GM18526 (cell line): ENCODE measurements around the gene CFAP90.

Source experiments
- POLR2A ChIP-seq: IDR thresholded peaks from 3 replicates; pipeline ENCODE4 v1.6.1; 2011; ENCODE audit not compliant: insufficient read length; ENCODE audit errors: extremely low read depth

CFAP90 gene

DNA sequence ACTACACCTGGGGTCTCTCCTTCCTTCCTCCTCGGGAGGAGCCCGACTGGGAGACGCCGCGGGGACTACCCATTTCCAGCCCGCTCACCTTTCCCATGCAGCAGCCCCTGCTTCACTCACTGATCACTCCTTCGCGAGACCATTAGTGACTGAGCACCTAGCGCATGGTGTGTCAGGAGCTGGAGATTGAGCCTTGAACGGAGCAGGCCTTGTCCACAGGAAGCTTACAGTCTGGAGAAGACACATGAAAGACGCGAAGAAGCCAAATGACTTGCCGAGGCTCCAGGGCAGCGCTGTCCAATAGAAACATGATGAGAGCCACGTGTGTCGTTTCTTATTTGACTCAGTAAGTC lies 283 bp upstream of the CFAP90 start:
- no peak for TF ChIP-seq POLR2A

DNA sequence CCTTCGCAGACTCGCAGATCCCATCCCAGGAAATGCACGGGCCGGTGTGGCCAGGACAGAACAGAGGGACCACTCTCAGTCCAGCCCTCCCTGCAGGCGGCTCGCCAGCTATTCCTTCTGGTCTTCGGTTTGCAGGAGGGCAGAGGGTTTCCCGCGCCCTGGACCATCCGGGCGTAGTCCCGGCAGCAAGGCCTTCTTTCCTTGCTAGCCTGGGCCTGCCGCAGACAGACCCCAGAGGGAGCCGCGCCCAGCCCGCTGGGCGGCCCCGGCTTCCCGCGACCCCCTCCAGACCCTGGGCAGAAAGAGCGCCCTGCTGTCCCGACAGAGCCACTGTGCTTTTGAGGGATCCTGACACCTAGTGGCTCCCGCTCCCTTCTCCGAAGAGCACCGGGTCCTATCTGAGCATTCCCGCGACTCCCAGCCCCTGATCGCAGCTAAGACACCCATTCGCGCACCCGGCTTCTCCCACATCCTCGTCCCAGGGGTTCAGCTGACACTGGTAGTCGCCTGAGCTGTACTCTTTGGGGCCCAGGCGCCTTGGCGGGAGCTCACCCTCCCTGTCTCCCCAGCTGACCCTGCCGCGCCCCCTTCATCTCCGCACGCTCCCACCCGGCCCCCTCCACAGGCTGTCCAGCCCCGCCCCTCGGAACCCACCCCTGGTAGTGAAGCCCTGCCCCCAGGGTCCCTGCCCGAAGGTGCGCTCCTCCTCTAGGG lies 1.1 kb downstream of the CFAP90 start:
- TF ChIP-seq POLR2A, result no peak

DNA sequence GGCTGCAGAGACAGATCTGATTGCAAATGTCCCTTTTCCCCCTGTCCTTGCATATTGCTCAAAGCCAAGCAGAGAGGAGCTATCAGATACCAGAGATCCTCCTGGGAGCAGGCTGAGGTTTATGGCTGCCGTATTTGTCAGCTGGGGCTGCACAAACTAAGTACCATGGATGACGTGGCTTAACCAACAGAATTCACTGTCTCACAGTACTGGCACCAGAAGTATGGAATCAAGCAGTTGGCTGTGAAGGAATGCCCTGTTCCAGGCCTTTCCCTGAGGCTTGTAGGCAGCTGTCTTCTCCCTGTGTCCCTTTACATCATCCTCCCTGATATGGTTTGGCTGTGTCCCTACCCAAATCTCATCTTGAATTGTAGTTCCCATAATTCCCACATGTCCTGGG lies 2.6 kb downstream of the CFAP90 start:
- TF ChIP-seq POLR2A, result no peak

DNA sequence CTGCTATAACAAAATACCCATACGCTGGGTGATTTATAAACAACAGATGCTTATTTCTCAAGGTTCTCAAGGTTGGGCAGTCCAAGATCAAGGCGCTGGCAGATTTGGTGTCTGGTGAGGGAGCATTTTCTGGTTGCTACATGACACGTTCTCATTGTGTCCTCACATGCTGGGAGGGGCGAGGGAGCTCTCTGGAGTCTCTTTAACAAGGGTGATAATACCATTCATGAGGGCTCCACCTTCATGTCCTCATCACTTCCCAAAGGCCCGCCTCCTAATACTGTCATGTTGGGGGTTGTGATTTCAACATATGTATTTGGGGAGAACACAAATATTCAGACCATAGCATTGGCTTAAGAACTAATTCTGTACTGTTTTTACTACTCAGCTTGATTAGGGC lies 4.6 kb downstream of the CFAP90 start:
- no peak for TF ChIP-seq POLR2A

DNA sequence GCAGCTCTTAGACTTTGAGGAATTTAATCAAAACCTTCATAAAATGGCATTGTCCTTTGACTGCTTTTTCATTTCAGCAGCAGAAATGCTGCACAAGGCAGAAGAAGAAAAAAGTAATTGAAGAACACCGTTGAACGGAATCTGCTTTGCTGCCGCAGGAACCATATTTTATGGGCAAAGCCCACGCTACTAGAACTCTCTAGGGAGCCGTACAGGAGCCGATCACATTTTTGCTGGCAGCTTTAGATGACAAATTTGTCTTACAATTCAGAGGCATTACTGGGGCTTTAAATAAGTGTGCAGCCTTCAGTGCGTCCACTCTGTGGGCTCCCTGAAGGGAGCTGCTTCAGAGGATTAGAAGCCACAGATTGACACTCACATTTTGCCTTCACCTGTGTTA lies 5.4 kb downstream of the CFAP90 start:
- no peak for TF ChIP-seq POLR2A

DNA sequence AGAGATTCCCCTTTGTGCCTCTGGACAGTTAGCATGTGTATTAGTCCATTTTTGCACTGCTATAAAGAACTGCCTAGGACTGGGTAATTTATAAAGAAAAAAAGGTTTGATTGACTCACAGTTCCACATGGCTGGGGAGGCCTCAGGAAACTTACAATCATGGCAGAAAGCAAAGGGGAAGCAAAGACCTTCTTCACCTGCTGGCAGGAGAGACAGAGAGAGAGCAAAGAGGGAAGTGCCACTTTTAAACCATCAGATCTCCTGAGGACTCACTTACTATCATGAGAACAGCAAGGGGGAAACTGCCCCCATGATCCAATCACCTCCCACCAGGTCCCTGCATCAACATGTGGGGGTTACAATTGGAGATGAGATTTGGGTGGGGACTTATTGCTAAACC lies 6.0 kb downstream of the CFAP90 start:
- no peak for TF ChIP-seq POLR2A

DNA sequence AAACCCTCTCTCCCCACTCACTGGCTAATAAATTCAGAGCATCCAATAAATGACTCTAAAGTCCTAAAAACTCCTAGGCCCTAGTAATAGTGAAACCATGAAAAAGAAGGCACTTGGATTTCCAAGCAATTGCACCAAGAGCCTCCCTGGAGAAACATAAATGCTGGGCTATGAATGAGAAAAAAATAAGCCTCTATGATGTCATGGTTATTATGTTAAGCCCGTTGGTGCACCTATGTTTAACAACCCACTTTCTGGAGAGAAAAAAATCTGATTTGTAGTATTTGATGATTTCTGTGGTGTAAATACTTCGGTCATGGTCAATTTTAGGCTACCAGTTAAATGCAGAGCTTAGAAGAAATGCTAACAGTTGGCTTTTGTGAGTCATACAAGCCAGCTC lies 8.4 kb downstream of the CFAP90 start:
- TF ChIP-seq POLR2A, result no peak

DNA sequence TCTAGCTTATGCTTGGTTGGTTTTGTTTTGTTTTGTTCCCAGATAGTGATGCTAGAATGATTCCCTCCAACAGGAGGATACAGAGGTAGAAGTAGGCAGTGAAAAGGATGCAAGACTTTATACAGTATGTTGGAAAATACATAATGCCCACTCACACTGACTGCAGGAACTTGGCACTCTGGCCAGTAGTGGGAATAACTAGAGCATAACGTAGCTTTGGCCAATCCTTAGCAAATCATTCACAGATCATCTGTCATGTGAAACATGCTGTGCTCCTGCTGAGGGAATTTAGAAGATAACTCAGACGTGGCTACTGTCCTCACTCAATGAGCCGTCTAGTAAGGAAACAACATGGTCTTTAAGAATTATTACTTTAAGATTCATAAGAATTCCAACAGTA lies 13.5 kb downstream of the CFAP90 start:
- TF ChIP-seq POLR2A, result no peak

DNA sequence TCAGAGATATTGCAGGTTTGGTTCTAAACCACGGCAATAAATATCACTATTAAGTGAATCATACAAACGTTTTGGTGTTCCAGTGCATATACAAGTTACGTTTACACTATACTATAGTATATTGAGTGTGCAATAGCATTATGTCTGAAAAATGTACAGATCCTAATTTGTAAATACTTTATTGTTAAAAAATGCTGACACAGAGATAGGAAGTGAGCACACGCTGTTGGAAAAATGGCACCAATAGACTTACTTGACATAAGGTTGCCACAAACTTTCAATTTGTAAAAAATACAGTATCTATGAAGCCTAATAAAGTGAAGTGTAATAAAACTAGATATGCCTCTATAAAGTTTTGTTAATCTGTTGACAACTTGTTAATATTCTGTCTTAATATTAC lies 16.0 kb downstream of the CFAP90 start:
- TF ChIP-seq POLR2A, result no peak

DNA sequence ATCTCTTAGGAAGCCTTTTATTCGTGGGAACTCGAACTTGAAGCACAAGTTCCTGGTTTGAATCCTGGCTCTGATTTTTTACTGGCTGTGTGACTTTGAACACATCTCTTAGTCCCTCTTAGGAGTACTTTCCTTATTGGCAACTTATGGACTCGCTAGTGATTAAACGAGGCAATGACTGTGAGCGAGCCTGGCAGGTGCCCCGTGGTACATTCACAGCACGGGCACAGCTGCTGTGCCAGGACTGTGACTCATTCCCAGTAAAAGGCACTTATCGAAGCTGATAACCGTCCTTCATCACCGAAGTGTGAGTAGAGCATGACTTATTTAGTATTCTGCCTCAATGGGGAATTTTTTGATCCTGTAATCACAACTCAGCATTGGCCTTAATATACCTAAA lies 22.7 kb downstream of the CFAP90 start:
- no peak for TF ChIP-seq POLR2A

DNA sequence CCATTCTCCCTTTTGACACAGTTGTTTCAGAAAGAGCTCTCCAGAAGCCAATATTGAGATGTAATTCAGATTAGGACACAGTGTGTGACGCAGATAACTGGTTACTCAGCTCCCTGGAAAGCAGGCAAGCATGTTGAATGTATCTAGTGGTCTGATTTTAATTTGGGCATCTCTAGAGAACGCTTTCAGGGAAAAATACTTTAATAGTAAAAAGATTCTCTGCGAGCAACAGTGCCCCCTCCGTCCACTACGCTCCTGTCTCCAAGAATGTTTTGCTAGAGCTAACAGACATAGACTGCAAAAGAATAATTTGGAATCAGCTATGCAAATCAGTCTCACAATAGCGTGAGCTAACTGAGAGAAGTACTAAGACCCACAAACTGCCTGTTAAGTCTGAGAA lies 23.3 kb downstream of the CFAP90 start:
- TF ChIP-seq POLR2A, result no peak

DNA sequence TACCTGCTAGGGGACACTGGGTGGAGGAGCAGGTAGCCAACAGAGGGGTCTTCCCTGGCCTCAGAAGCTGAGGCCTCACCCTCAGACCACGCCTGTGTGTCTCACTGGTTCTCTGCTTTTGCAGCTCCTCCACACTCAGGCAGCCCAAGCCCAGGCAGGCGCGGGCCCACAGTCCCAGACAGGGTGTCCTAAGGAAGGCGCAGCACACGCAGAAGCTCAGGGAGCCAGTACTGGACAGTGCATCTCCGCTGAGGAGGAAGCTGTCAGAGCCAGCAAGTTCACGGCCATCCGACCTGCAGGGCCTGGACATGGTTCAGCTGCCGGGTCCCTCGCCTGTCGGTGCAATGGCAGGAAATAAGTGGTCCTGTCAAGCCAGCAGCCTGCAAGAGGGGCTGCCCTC lies 25.3 kb downstream of the CFAP90 start:
- no peak for TF ChIP-seq POLR2A

DNA sequence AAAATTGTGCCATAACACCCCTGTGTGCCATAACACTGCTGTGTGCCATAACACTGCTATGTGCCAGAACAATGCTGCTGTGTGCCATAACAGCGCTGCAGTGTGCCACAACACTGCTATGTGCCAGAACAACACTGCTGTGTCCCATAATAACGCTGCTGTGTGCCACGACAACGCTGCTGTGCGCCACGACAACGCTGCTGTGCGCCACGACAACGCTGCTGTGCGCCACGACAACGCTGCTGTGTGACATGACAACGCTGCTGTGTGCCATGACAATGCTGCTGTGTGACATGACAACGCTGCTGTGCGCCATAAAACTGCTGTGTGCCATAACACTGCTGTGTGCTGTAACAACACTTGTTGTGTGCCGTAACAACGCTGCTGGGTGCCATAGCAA lies 25.9 kb downstream of the CFAP90 start:
- TF ChIP-seq POLR2A, result no peak

DNA sequence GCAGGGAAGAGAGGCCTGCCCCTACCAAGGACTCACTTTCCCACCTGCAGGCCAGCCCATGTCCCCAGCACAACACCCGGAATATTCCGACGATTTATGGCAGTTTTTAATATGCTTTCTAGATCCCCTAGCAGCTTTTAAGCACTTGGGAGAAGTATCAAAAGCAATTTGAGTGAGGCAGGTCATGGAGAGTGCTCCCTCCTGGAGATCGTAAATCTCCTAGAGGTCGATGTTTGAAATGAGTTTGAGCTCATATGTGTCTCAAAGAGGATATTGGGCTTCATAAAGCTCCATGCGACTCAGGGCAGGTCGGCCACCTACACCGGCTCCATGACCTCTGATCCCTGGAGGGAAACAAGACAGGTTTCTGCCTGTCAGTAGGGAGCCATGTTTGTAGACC lies 27.3 kb downstream of the CFAP90 start:
- TF ChIP-seq POLR2A, result no peak

DNA sequence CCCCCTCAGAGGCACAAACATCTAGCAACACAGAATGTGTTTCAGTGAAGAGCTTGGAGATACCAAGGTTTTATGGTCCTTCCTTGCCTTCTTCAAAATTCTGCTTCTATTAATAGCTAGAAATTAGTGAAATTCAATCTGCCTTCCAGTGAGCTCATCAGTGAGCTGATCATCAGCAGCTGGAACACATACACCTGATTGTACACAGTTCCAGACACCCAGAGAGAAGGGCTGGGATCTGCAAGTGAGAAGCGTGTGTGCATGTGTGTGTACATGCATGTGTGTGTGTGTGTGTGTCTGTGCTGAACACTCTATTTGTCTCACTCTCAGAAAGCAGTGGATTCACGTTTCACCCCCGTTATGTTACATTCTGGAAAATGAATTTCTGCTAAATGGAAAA lies 28.5 kb downstream of the CFAP90 start:
- TF ChIP-seq POLR2A, result no peak

DNA sequence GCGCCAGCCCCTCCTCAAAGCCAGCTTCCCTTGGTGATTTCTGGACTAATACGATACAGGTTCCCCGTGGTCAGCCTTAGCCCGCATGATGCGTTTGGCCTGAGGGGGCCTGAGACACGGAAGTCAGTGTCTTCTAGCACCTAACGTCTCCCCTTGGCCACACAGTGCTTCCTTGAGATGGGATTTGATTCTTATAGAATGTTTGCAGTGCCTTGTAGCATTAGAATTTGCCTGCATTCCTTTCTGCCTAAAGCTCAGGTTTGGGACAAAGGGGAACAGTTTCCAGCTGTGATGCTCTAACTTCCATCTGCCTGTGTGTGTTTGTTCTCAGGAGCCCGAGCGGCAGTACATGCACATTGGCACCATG lies 34.4 kb downstream of the CFAP90 start:
- no peak for TF ChIP-seq POLR2A

DNA sequence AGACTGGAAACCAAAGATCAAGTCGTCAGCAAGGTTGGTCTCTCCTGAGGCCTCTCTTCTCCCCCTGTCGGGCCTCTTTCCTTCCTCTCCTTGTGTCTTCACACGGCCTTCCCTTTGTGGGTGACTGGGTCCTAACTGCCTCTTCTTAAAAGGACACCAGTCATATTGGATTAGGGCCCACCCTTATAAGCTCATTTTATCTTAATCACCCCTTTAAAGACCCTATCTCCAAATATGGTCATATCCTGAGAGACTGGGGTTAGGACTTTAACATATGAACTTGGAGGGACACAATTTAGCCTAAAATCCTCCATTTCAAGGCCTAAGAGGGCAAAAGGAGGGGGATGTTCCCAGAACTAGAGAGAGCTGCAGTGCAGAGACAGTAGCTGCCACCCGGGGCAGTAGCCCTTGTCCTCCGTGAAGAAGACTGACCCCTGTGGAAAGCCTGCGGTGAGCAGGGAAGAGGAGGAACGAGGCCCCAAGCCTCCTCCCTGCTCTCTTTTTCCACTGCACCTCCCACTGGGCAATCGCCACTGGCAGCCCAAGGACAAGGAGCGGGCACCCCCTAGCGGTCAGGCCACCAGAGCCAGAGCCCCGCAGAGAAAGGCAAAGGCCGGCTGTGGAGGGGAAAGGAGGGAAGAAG lies 34.9 kb downstream of the CFAP90 start:
- TF ChIP-seq POLR2A, result no peak
